GM12878 (cell line): ENCODE data around the gene DENND10. TPM values are rescaled to one million over a fixed set of nuclear protein-coding genes. Genes with fewer than 3 reads are reported as not detected.

ENCODE experiments used
- BACH1 ChIP-seq: fragments of 450-650 bp; IDR thresholded peaks from 2 replicates; pipeline ENCODE4 v1.6.1; 2017; ENCODE audit warnings: mild to moderate bottlenecking, borderline replicate concordance
- BRCA1 ChIP-seq: IDR thresholded peaks from 2 replicates; pipeline ENCODE4 v1.6.1; 2011; ENCODE audit warnings: low read depth, low read length, improper control_type of control experiment
- CEBPZ ChIP-seq: fragments of 150-350 bp; IDR thresholded peaks from 2 replicates; pipeline ENCODE4 v1.6.1; 2016; ENCODE audit warnings: low read depth, low read length
- DPF2 ChIP-seq: fragments of 450-650 bp; IDR thresholded peaks from 2 replicates; pipeline ENCODE4 v1.6.1; 2017; ENCODE audit warnings: mild to moderate bottlenecking
- GATAD2B ChIP-seq: fragments of 450-650 bp; conservative IDR thresholded peaks from 2 replicates; pipeline ENCODE4 v1.6.1; 2017; ENCODE audit warnings: low read depth, mild to moderate bottlenecking, moderate library complexity
- IKZF1 ChIP-seq: fragments of 450-650 bp; conservative IDR thresholded peaks from 2 replicates; pipeline ENCODE4 v1.6.1; 2017; ENCODE audit warnings: antibody characterized with exemption, mild to moderate bottlenecking
- IRF5 ChIP-seq: fragments of 450-650 bp; IDR thresholded peaks from 2 replicates; pipeline ENCODE4 v1.6.1; 2017; ENCODE audit warnings: borderline replicate concordance
- POLR2A ChIP-seq: IDR thresholded peaks from 2 replicates; pipeline ENCODE4 v1.6.1; 2011; ENCODE audit warnings: low read depth, mild to moderate bottlenecking, low read length
- POLR2AphosphoS5 ChIP-seq: IDR thresholded peaks from 2 replicates; pipeline ENCODE4 v1.6.1; 2011; ENCODE audit warnings: mild to moderate bottlenecking, low read length, inconsistent platforms
- RELB ChIP-seq: fragments of 450-650 bp; IDR thresholded peaks from 2 replicates; pipeline ENCODE4 v1.6.1; 2017; ENCODE audit warnings: low read depth, mild to moderate bottlenecking, moderate library complexity
- SRF ChIP-seq, 2 experiments: IDR thresholded peaks; 2 replicates each; pipeline ENCODE4 v1.6.1; 2011; ENCODE audit warnings: low read depth in 2 of 2, low read length in 2 of 2, mild to moderate bottlenecking in 1 of 2, moderate library complexity in 1 of 2
- TCF3 ChIP-seq: IDR thresholded peaks from 2 replicates; pipeline ENCODE4 v1.6.1; 2012; ENCODE audit warnings: low read depth, mild to moderate bottlenecking, low read length, borderline replicate concordance; ENCODE audit not compliant: insufficient read depth
- YY1 ChIP-seq: IDR thresholded peaks from 2 replicates; pipeline ENCODE4 v1.6.1; 2011; ENCODE audit warnings: low read depth, mild to moderate bottlenecking, low read length
- ZBTB33 ChIP-seq: fragments of 450-650 bp; IDR thresholded peaks from 2 replicates; pipeline ENCODE4 v1.6.1; 2017; ENCODE audit warnings: mild to moderate bottlenecking
- ZBTB4 ChIP-seq: fragments of 450-650 bp; formaldehyde crosslinking; IDR thresholded peaks from 2 replicates; pipeline ENCODE4 v1.4.0; 2022; ENCODE audit warnings: mild to moderate bottlenecking, moderate library complexity
- ZNF274 ChIP-seq: IDR thresholded peaks from one replicate; pipeline ENCODE4 v1.8.0; 2011; ENCODE audit not compliant: insufficient read length, insufficient read depth
- polyA plus RNA-seq, 11 experiments: library from polyadenylated mRNA; depleted of rRNA in 4 of 11; unstranded in 6 of 11; stranded (reverse) in 5 of 11; fragments of >200 nt; fragmentation: Nextera tagmentation in 4 of 11; fragmentation: Illumina TruSeq in 1 of 11; extraction: Ambion mirVana in 4 of 11; extraction: Trizol in 1 of 11; gene quantifications; 1 replicate in 1 of 11; 2 replicates in 10 of 11; pipeline versions ENCODE4 v1.2.1 to v1.2.3, GENCODE V29; 2011 to 2016; ENCODE audit warnings: inconsistent platforms in 2 of 11, missing spikeins in 2 of 11, low read depth in 1 of 11
- total RNA-seq, 4 experiments: library from RNA; depleted of rRNA in 3 of 4; stranded (reverse); fragments of >200 nt in 3 of 4; fragmentation: Illumina TruSeq in 1 of 4; extraction: Trizol in 1 of 4; gene quantifications; 2 replicates each; pipeline versions ENCODE4 v1.2.1 to v1.2.3, GENCODE V29; 2013 to 2021

DENND10 gene
- total and polyA plus RNA-seq, 10 of the 15 experiments (the other 5 are each of a cell fraction or from before 2014, with no cell fraction given) = 21.5 to 39.8 (median 26.2) TPM

GRCh38 chr10:119103903-119104653, at the start of gene DENND10 (continued):
- TF ChIP-seq RELB (no peak), TCF3 (0 out of 2 replicates have a peak, but pooled peaks have one; percentile 53), ZBTB4 (CRISPR knock-in tag) (no peak), GATAD2B (peak; percentile 81; the same call in 1 of the 2 replicates), CEBPZ (no peak), POLR2AphosphoS5 (peak; percentile 81; the same call in 1 of the 2 replicates), BACH1 (no peak), IKZF1 (peak; percentile 73), DPF2 (peak; percentile 53), POLR2A (peak; percentile 96), BRCA1 (no peak), ZBTB33 (no peak), IRF5 (no peak), ZNF274 (no peak), SRF (IDR thresholded peaks at IDR 0.05; ENCODE audit: low read depth in 2 of 2, low read length in 2 of 2) (no peak), YY1 (peak; percentile 88)
